Measurements from ENCODE around the gene CYFIP1. TPM values are rescaled to one million over a fixed set of nuclear protein-coding genes. Genes with fewer than 3 reads are reported as not detected.
"Not testable (repeated sequence)": the region's sequence is repeated elsewhere in the genome, so short reads cannot be mapped to it uniquely, and the experiment has no call there.

Gene CYFIP1
- polyA plus RNA-seq, 2 of the 4 experiments (the other 2 are of a cell fraction) = 68.2 to 69.4 TPM

- 91% methylated on average over 7 of the region's 7 CpGs for WGBS (ENCODE audit: missing lambda C conversion rate)
- POLR2A ChIA-PET = no interaction called here
- no peak overlapping the region for H3K27ac ChIP-seq
- H3K4me2 ChIP-seq = no peak overlapping the region
- DNase-seq (ENCODE audit: low read depth in 1 of 2, low spot score in 1 of 2) = no peak
- no peaks in the 10 kb centered on the region for H3K4me1 ChIP-seq
- no peak for TF ChIP-seq CBX8 (IDR thresholded peaks at IDR 0.05)
- no peak for FAIRE-seq
- no peak overlapping the region for H3K4me3 ChIP-seq
- CTCF ChIA-PET = no interaction called here
- ATAC-seq = no peak
- H3K9me3 ChIP-seq = no peaks in the 10 kb centered on the region
Measured at GRCh38 chr15:22988811-22989210, 8.6 kb upstream of the CYFIP1 start.

- CTCF ChIA-PET; H3K4me2 ChIP-seq; FAIRE-seq; H3K27ac ChIP-seq; DNase-seq (ENCODE audit: low read depth in 1 of 2, low spot score in 1 of 2); POLR2A ChIA-PET; H3K4me1 ChIP-seq; H3K9me3 ChIP-seq; H3K4me3 ChIP-seq; ATAC-seq; TF ChIP-seq FOSL2 (IDR thresholded peaks at IDR 0.05): not testable (repeated sequence)
- peak; percentile 5; the same call in 1 of the 2 replicates for TF ChIP-seq FOSL2 (CRISPR knock-in tag; IDR thresholded peaks at IDR 0.05)
- WGBS (ENCODE audit: missing lambda C conversion rate) = 90% methylated on average over 11 of the region's 11 CpGs
Measured at GRCh38 chr15:22981931-22982330, 1.8 kb upstream of the CYFIP1 start.

- POLR2A ChIA-PET = interaction anchor here (3.0 kb wide), 1 partner anchor 58 kb away, joined by 17 read pairs; the partner anchor contains the start of gene TUBGCP5
- DNase-seq (ENCODE audit: low read depth in 1 of 2, low spot score in 1 of 2) = peak in 1 of 2 experiments; percentile 13
- Histone ChIP-seq H3K27ac (peak overlapping the region; percentile 84 to 95), H3K4me3 (peak overlapping the region; percentile 85), H3K9me3 (no peaks in the 10 kb centered on the region), H3K4me1 (peaks cover 9% of the 10 kb centered on the region), H3K4me2 (peak overlapping the region; percentile 84)
- FAIRE-seq = no peak
- TF ChIP-seq ZSCAN20 (CRISPR knock-in tag; IDR thresholded peaks at IDR 0.05) = no peak
- no peak for TF ChIP-seq NFE2L2 (conservative IDR thresholded peaks at IDR 0.05; ENCODE audit: low read length)
- TF ChIP-seq RNF2 (IDR thresholded peaks at IDR 0.05; ENCODE audit: borderline replicate concordance, low read depth) = no peak
- TF ChIP-seq TP53 (CRISPR knock-in tag; IDR thresholded peaks at IDR 0.05) = no peak
- no peak for TF ChIP-seq E2F6 (IDR thresholded peaks at IDR 0.05; ENCODE audit: borderline replicate concordance, low read depth)
- no peak for TF ChIP-seq CHD4 (IDR thresholded peaks at IDR 0.05; ENCODE audit: borderline replicate concordance)
- TF ChIP-seq EHMT2 (IDR thresholded peaks at IDR 0.05; ENCODE audit: low read depth) = no peak
- TF ChIP-seq TFCP2L1 (CRISPR knock-in tag; IDR thresholded peaks at IDR 0.05) = no peak
- TF ChIP-seq ESRRA (IDR thresholded peaks at IDR 0.05; ENCODE audit: borderline replicate concordance, low read length) = no peak
- no peak for TF ChIP-seq MYC (IDR thresholded peaks at IDR 0.05; ENCODE audit: borderline replicate concordance, low read length)
- TF ChIP-seq FOXS1 (CRISPR knock-in tag; IDR thresholded peaks at IDR 0.05) = no peak
- CTCF ChIA-PET = no interaction called here
- no peak for ATAC-seq
- WGBS (ENCODE audit: missing lambda C conversion rate) = 82% methylated on average over 30 of the region's 30 CpGs
Measured at GRCh38 chr15:22981051-22981840, 1.1 kb upstream of the CYFIP1 start.

GRCh38 chr15:22979238-22980188, 655 bp downstream of the CYFIP1 start:
- TF ChIP-seq HDAC2 (IDR thresholded peaks at IDR 0.05) (no peak), ESRRA (IDR thresholded peaks at IDR 0.05; ENCODE audit: borderline replicate concordance, low read length) (no peak), BHLHE40 (IDR thresholded peaks at IDR 0.05; ENCODE audit: low read depth, low read length) (no peak), BCL3 (IDR thresholded peaks at IDR 0.05) (no peak), MAX (IDR thresholded peaks at IDR 0.05) (peak; percentile 33), HOXB5 (CRISPR knock-in tag; IDR thresholded peaks at IDR 0.05) (no peak), RARB (CRISPR knock-in tag; IDR thresholded peaks at IDR 0.05) (no peak), RAD21 (conservative IDR thresholded peaks at IDR 0.05 in 1 of 2, IDR thresholded peaks at IDR 0.05 in 1 of 2) (0 out of 5 replicates have a peak, but pooled peaks of 1 of the 2 experiments have one; percentile 4), RNF2 (IDR thresholded peaks at IDR 0.05; ENCODE audit: borderline replicate concordance, low read depth) (0 out of 2 replicates have a peak, but pooled peaks have one; percentile 37), E2F6 (IDR thresholded peaks at IDR 0.05; ENCODE audit: borderline replicate concordance, low read depth) (peak; percentile 59), TP53 (CRISPR knock-in tag; IDR thresholded peaks at IDR 0.05) (no peak), EHMT2 (IDR thresholded peaks at IDR 0.05; ENCODE audit: low read depth) (no peak)
- ChIA-PET CTCF (interaction anchor here (0.7 to 1.9 kb wide), 5 partner anchors 10 to 95 kb away, joined by 3 to 6 read pairs (median 3); partner anchors contain the start of gene TUBGCP5), POLR2A (interaction anchor here (0.5 to 3.0 kb wide), 2 partner anchors 15 to 60 kb away, joined by 3 to 17 read pairs; partner anchors contain the start of gene TUBGCP5)
- peak overlapping the region; percentile 84 to 95 for H3K27ac ChIP-seq
- no peaks in the 10 kb centered on the region for H3K9me3 ChIP-seq
- peak; percentile 67 to 73 for DNase-seq (ENCODE audit: low read depth in 1 of 2, low spot score in 1 of 2)
- peak overlapping the region; percentile 94 for H3K4me2 ChIP-seq
- WGBS (ENCODE audit: missing lambda C conversion rate) = 2% methylated on average over 57 of the region's 88 CpGs
- ATAC-seq = peak; percentile 74 to 84
- peak overlapping the region; percentile 85 for H3K4me3 ChIP-seq
- FAIRE-seq = no peak
- peaks cover 9% of the 10 kb centered on the region for H3K4me1 ChIP-seq
